ENCODE measurements around the gene ANO1.

The ANO1 gene

DNA sequence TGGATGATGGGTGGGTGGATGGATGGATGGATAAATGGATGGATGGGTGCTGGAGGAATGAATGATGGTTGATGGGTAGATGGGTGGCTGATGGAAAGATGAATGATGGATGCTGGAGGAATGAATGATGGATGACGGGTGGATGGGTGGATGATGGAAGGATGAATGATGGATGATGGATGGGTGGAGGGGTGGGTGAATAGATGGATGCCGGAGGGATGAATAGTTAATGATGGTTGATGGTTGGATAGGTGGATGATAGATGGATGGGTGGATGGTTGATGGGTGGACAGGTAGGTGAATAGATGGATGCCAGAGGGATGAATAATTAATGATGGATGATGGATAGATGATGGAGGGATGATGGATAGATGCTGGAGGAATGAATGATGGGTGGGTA, 41.4 kb downstream of the ANO1 start:
- H3K27ac ChIP-seq = no peak overlapping the region
- no peak for TF ChIP-seq ZFX (IDR thresholded peaks at IDR 0.05)
- TF ChIP-seq, protein P1, sequence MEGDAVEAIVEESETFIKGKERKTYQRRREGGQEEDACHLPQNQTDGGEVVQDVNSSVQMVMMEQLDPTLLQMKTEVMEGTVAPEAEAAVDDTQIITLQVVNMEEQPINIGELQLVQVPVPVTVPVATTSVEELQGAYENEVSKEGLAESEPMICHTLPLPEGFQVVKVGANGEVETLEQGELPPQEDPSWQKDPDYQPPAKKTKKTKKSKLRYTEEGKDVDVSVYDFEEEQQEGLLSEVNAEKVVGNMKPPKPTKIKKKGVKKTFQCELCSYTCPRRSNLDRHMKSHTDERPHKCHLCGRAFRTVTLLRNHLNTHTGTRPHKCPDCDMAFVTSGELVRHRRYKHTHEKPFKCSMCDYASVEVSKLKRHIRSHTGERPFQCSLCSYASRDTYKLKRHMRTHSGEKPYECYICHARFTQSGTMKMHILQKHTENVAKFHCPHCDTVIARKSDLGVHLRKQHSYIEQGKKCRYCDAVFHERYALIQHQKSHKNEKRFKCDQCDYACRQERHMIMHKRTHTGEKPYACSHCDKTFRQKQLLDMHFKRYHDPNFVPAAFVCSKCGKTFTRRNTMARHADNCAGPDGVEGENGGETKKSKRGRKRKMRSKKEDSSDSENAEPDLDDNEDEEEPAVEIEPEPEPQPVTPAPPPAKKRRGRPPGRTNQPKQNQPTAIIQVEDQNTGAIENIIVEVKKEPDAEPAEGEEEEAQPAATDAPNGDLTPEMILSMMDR (conservative IDR thresholded peaks at IDR 0.05) = no peak

DNA sequence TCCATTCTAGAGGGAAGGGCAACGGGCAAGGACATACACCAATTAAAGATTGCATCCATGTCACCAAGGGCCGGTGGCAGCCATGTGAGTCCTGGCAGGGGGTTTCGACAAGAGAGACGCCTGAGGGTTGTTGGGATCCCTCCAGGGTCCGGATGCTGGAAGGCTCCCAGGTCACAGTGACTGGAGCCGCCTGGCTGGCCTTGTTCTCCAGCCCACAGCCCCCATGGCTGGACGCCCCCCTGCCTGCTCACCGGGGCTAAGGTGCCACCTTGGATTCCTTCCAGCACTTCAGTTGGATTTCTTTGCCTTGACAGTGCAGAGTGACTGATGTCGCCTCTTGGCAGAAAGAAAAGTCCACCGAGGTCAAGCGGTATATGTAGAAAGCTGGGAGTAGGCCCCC, 42.6 kb downstream of the ANO1 start:
- no peak for TF ChIP-seq ZFX (IDR thresholded peaks at IDR 0.05)
- TF ChIP-seq, protein P1 (conservative IDR thresholded peaks at IDR 0.05) = no peak
- H3K27ac ChIP-seq = no peak overlapping the region

DNA sequence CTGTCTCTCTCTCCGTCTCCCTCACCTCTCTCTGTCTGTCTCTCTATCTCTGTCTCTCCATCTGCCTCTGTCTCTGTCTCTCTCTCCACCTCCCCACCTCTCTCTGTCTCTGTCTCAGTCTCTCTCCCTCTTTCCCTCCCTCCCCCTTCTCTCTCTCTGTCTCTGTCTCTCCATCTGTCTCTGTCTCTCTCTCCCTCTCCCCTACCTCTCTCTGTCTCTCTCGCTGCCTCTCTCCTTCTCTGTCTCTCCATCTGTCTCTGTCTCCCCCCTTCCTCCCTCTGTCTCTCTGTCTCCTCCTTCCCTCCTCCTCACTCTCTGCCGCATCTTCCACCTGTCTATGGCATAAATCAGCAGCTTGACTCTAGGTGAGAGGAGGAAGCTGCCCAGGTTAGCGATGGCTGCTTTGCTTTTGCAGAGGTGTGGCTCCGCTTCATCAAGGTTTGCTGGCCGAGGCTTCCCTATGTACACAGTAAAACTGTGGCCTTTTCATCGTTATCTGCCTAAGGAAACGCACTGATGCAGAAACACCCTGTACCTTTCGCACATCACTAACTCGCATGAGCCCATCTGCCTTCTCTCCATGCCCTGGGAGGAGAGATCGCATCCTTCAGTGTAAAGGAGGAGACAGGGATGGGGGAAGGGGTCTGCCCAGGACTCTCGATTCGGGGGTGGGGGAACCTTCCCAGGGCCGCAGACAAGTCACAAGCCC, 44.5 kb downstream of the ANO1 start:
- H3K27ac ChIP-seq = no peak overlapping the region
- TF ChIP-seq ZFX (IDR thresholded peaks at IDR 0.05) = no peak
- TF ChIP-seq, protein P1 (conservative IDR thresholded peaks at IDR 0.05) = no peak

DNA sequence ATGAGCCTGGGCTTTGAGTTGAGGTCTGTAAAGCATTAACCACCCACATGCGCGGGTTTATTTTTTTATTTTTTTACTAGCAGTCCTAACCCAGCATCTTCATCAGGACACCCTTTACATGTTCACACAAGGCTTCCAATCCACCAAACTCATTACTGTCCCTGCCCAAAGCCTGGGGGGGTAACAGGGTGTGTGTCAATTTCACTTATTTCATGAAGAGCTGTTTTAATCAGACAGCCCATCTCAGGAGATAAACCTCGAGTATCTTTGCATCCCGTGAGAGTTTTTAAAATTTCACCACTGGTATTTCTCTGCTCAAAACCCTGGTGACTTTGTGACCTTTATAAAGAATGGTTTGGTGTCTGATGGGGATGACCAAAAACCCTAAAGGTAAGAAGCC, 45.6 kb downstream of the ANO1 start:
- H3K27ac ChIP-seq = no peak overlapping the region
- TF ChIP-seq, protein P1 (conservative IDR thresholded peaks at IDR 0.05) = no peak
- TF ChIP-seq ZFX (IDR thresholded peaks at IDR 0.05) = no peak

DNA sequence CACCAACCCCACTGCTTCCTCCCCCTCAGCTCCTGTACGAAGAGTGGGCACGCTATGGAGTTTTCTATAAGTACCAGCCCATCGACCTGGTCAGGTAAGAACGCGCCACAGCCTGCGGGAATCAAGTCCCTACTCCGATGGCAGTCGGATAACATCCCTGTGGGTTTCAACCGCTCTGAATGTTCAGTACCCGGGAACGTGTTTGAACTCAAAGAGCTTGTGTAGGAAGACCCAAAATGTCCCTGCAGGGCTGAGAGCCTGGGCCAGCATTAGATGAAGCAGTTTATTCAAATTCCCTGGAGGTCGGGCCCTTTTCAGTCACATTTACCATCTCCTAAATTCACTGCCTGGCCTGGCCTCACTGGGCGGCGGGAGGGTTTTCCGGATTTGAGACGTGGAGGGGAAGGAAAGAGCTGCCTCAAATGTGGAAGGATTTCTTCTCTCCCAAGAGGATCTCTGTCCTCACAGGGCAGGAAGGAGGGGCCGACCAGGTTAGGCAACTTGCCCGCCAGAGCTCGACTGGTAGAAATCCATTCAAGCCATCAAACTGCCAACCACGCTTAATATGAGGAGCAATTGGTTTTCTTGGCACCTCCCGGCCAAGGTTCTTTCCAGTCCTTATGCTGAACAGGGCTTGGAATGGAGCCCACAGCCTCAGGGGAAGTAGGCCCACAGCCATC, 46.3 kb downstream of the ANO1 start:
- no peak overlapping the region for H3K27ac ChIP-seq
- no peak for TF ChIP-seq ZFX (IDR thresholded peaks at IDR 0.05)
- TF ChIP-seq, protein P1 (conservative IDR thresholded peaks at IDR 0.05) = no peak

DNA sequence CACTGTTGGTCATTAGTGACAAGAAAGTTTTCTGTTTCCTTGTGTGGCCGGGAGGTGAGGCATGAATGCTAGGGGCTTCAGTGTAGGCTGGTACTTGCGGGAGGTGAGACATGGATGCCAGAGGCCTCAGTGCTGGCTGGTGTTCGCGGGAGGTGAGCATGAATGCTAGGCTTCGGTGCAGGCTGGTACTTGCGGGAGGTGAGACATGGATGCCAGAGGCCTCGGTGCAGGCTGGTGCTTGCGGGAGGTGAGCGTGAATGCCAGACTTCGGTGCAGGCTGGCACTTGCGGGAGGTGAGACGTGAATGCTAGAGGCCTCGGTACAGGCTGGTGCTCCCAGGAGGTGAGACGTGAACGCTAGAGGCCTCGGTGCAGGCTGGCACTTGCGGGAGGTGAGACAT, 48.4 kb downstream of the ANO1 start:
- no peak overlapping the region for H3K27ac ChIP-seq
- no peak for TF ChIP-seq ZFX (IDR thresholded peaks at IDR 0.05)
- TF ChIP-seq, protein P1 (conservative IDR thresholded peaks at IDR 0.05) = no peak

DNA sequence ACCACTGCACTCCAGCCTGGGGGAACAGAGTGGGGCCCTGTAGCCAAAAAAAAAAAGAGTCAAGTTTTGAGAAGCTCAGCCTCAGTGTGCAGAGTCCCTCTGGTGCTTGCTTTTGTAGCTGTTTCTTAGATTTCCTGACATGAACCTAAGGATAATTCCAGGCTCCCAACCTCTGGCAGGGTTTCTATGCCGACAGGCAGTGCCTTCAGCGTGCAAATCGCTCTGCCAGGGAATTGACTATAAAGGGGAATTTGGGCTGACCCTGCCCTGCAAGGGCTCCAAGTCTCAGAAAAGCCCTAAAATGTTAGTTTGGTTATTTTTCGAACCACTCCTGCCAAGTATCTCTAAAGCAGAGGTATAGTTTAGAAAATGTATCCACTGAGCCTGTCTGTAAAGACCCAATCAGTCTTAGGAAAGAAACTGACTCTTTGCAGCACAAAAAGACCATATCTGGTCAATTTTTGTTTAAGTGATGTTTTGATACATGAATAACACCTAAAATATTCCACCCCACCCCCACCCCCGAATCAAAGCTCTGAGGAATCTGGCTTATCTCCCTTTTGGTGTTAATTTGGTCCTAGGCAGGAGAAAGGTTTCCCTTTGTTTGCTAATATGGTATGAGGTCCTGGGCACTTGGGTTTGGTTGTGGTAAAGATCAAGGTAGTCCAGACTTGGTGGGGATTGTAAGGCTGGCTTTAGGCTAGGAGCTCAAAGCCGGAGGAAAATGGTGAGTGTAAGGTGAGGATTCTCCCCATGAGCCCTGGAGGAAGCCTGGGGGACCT, 49.7 kb downstream of the ANO1 start:
- H3K27ac ChIP-seq = 0 out of 2 replicates have a peak overlapping the region, but pooled peaks have one; percentile 16
- TF ChIP-seq, protein P1 (conservative IDR thresholded peaks at IDR 0.05) = no peak
- no peak for TF ChIP-seq ZFX (IDR thresholded peaks at IDR 0.05)
